A549 treated with AZD2906 at 1 μM for 4 hours (cell line): ENCODE data around the gene MUC22. TPM values are rescaled to one million over a fixed set of nuclear protein-coding genes. Genes with fewer than 3 reads are reported as not detected.

Source experiments
- total RNA-seq: library from RNA; stranded (reverse); fragments of 200-300 nt; extraction: Qiagen RNA extraction; gene quantifications from 5 replicates; pipeline ENCODE4 v1.2.3, GENCODE V29; 2022

MUC22 gene
- 0.01 to 0.03 TPM (median 0.02 TPM) in 5 replicates for total RNA-seq

GRCh38 chr6:31010393-31011060 lies at the start of gene MUC22:
MUC22 (plus strand) TSS chr6:31010474; CDS start chr6:31010707, 233 bp downstream.

DNA sequence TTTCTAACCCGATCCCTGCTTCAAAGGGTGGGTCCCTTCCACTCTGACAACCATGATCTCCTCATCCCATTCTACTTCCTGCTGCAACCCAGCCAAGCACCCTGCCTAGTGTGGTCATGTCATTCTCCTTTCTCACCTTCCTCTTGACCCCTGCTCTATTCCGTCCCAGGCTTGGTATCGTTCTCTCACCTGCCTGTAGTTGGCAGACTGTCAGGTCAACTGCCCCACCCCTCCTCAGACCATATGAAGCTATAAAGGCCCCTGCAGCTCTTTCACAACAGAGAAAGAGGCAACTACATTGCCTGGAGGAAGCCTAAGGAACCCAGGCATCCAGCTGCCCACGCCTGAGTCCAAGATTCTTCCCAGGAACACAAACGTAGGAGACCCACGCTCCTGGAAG lies 26.8 kb upstream of the MUC22 start, which contains the start of gene MUC21:
Gene MUC21, plus strand, starts transcription at position 280 of the 400 bp plus-strand sequence. CDS start 241 bp downstream, outside the sequence.

Other genes starting within 250 kb of the MUC22 start
- gene DDR1, start 126.0 kb upstream of the MUC22 start, total RNA-seq, result 56.9 to 64.4 TPM (median 63.5 TPM) in 5 replicates
- gene GTF2H4, start 102.3 kb upstream of the MUC22 start, total RNA-seq, result 16.1 to 21.6 TPM (median 19.1 TPM) in 5 replicates
- 14.1 to 15.9 TPM (median 15.6 TPM) in 5 replicates for gene VARS2, start 96.2 kb upstream of the MUC22 start, total RNA-seq
- 0.19 to 0.38 TPM (median 0.24 TPM) in 3 of 5 replicates, not detected in the others for gene SFTA2, start 78.3 kb upstream of the MUC22 start, total RNA-seq
- gene MUCL3, start 69.5 kb upstream of the MUC22 start, total RNA-seq, result 0.09 to 0.17 TPM (median 0.10 TPM) in 5 replicates
- gene MUC21, start 26.8 kb upstream of the MUC22 start, total RNA-seq, result 0.03 to 0.04 TPM in 2 of 5 replicates, not detected in the others
- not detected in 5 replicates for gene C6orf15, start 102.1 kb downstream of the MUC22 start, total RNA-seq
- gene PSORS1C1, start 104.3 kb downstream of the MUC22 start, total RNA-seq, result 4.1 to 5.9 TPM (median 4.6 TPM) in 5 replicates
- 0.03 to 0.06 TPM (median 0.05 TPM) in 4 of 5 replicates, not detected in the other for gene CDSN, start 110.0 kb downstream of the MUC22 start, total RNA-seq
- 0.08 TPM in 1 of 5 replicates, not detected in the others for gene PSORS1C2, start 128.6 kb downstream of the MUC22 start, total RNA-seq
- gene CCHCR1, start 147.3 kb downstream of the MUC22 start, total RNA-seq, result 6.0 to 8.3 TPM (median 7.1 TPM) in 5 replicates
- 13.3 to 15.2 TPM (median 14.2 TPM) in 5 replicates for gene TCF19, start 148.1 kb downstream of the MUC22 start, total RNA-seq
- 10.9 to 14.9 TPM (median 11.3 TPM) in 5 replicates for gene POU5F1, start 160.2 kb downstream of the MUC22 start, total RNA-seq